Peyer's patch (tissue), 4 donors: ENCODE data around the gene SF3B2.

Experiments
- POLR2A ChIP-seq, 2 donors: fragments of 450-650 bp; IDR thresholded peaks; one replicate each; pipeline ENCODE4 v1.5.1; 2017; ENCODE audit warnings: antibody characterized with exemption in 2 of 2, mild to moderate bottlenecking in 2 of 2, moderate library complexity in 2 of 2
- TF ChIP-seq, protein P1 (sequence below), 6 experiments: fragments of 450-650 bp in 4 of 6; fragments of 200-600 bp in 2 of 6; sonication (generic) in 1 of 6; IDR thresholded peaks; one replicate each; pipeline ENCODE4 v1.5.1; 2017 to 2019; ENCODE audit warnings: antibody characterized with exemption in 6 of 6, mild to moderate bottlenecking in 3 of 6, moderate library complexity in 1 of 6

DNA sequence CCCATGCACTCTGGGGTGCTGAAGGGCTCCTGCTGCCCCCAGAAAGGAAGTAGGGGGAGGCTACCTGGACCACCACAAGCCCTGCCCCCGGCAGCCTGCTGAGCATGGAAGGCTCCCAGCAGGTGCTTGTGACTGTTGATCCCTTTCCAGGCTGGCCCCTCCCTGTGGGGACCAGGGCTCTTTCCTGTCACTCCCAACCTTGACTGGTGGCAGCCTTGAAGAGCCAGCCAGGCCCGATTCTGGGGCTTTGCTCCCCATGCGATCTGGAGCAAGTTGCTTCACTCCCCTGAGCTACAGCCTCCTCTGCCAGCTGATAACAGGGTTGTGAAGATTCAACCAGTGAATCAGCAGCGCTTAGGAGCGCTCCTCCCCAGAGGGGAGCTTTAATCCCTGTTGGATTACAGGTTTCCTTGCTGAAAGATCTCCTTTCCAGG is 44.9 kb upstream of the SF3B2 start:
- TF ChIP-seq, protein P1, sequence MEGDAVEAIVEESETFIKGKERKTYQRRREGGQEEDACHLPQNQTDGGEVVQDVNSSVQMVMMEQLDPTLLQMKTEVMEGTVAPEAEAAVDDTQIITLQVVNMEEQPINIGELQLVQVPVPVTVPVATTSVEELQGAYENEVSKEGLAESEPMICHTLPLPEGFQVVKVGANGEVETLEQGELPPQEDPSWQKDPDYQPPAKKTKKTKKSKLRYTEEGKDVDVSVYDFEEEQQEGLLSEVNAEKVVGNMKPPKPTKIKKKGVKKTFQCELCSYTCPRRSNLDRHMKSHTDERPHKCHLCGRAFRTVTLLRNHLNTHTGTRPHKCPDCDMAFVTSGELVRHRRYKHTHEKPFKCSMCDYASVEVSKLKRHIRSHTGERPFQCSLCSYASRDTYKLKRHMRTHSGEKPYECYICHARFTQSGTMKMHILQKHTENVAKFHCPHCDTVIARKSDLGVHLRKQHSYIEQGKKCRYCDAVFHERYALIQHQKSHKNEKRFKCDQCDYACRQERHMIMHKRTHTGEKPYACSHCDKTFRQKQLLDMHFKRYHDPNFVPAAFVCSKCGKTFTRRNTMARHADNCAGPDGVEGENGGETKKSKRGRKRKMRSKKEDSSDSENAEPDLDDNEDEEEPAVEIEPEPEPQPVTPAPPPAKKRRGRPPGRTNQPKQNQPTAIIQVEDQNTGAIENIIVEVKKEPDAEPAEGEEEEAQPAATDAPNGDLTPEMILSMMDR (IDR thresholded peaks at IDR 0.05), result no peak
- TF ChIP-seq POLR2A (IDR thresholded peaks at IDR 0.05), result no peak
